ENCODE data around the gene TNRC6B. TPM values are rescaled to one million over a fixed set of nuclear protein-coding genes. Genes with fewer than 3 reads are reported as not detected.
"Not testable (repeated sequence)": the region's sequence is repeated elsewhere in the genome, so short reads cannot be mapped to it uniquely, and the experiment has no call there.

Gene TNRC6B
- total RNA-seq, 1 donor from 2014 or later, result 60.0 TPM

- no peak overlapping the region for H3K4me2 ChIP-seq
- no peaks in the 10 kb centered on the region for H3K4me1 Mint-ChIP-seq
- H3K4me1 ChIP-seq, result no peaks in the 10 kb centered on the region
- no peaks in the 10 kb centered on the region for H4K20me1 ChIP-seq (ENCODE audit: low read depth)
- no peaks in the 10 kb centered on the region for H3K36me3 ChIP-seq
- no peaks in the 10 kb centered on the region for H3K9me3 Mint-ChIP-seq
- H3K9ac ChIP-seq, result no peak overlapping the region
- no peak for DNase-seq (ENCODE audit: low spot score)
- no peak overlapping the region for H2AFZ ChIP-seq (replicated peaks)
- H3K27me3 Mint-ChIP-seq (ENCODE audit: insufficient read depth, low read depth), result no peaks in the 10 kb centered on the region
- TF ChIP-seq EZH2phosphoT487 (IDR thresholded peaks at IDR 0.05), result no peak
- no peak for TF ChIP-seq CTCF (IDR thresholded peaks at IDR 0.05)
- no peak for TF ChIP-seq EZH2 (IDR thresholded peaks at IDR 0.05)
- no peaks in the 10 kb centered on the region for H3F3A ChIP-seq (ENCODE audit: low read depth)
- no peaks in the 10 kb centered on the region for H3K9me3 ChIP-seq (ENCODE audit: low read depth)
- H3K27me3 ChIP-seq, result no peaks in the 10 kb centered on the region
- H3K4me3 Mint-ChIP-seq, result no peak overlapping the region
- no peak overlapping the region for H3K27ac ChIP-seq
- H3K27ac Mint-ChIP-seq, result no peak overlapping the region
- peaks cover 2% of the 10 kb centered on the region for H3K36me3 Mint-ChIP-seq
- no peaks in the 10 kb centered on the region for H3K79me2 ChIP-seq (ENCODE audit: low read depth)
- H3K4me3 ChIP-seq, result no peak overlapping the region
These were observed 24.0 kb upstream of the TNRC6B start for GRCh38 chr22:40153705-40154104.

GRCh38 chr22:40156001-40156516 lies 21.7 kb upstream of the TNRC6B start:
- Histone ChIP-seq H3K27me3 (no peaks in the 10 kb centered on the region), H3K79me2 (ENCODE audit: low read depth) (no peaks in the 10 kb centered on the region), H3F3A (ENCODE audit: low read depth) (no peaks in the 10 kb centered on the region), H2AFZ (replicated peaks) (no peak overlapping the region), H3K9ac (no peak overlapping the region), H3K4me2 (no peak overlapping the region), H3K36me3 (no peaks in the 10 kb centered on the region), H3K9me3 (ENCODE audit: low read depth) (no peaks in the 10 kb centered on the region), H3K4me1 (no peaks in the 10 kb centered on the region), H3K4me3 (no peak overlapping the region), H3K27ac (no peak overlapping the region), H4K20me1 (ENCODE audit: low read depth) (no peaks in the 10 kb centered on the region)
- Mint-ChIP-seq H3K4me1 (no peaks in the 10 kb centered on the region), H3K9me3 (no peaks in the 10 kb centered on the region), H3K4me3 (no peak overlapping the region), H3K27ac (no peak overlapping the region), H3K36me3 (peaks cover 1% of the 10 kb centered on the region), H3K27me3 (ENCODE audit: insufficient read depth, low read depth) (peaks cover 2% of the 10 kb centered on the region)
- TF ChIP-seq EZH2phosphoT487 (IDR thresholded peaks at IDR 0.05) (no peak), CTCF (IDR thresholded peaks at IDR 0.05) (no peak), EZH2 (IDR thresholded peaks at IDR 0.05) (no peak)
- DNase-seq (ENCODE audit: low spot score), result no peak

- H3K27me3 Mint-ChIP-seq (ENCODE audit: insufficient read depth, low read depth); H3K9me3 ChIP-seq (ENCODE audit: low read depth); H3K27ac ChIP-seq; H3K4me1 Mint-ChIP-seq; DNase-seq (ENCODE audit: low spot score); H3F3A ChIP-seq (ENCODE audit: low read depth); H3K27ac Mint-ChIP-seq; H3K4me1 ChIP-seq; H3K4me3 Mint-ChIP-seq; H3K4me3 ChIP-seq; H3K36me3 ChIP-seq; H2AFZ ChIP-seq (replicated peaks); H3K36me3 Mint-ChIP-seq; H3K4me2 ChIP-seq; H3K9ac ChIP-seq; H3K27me3 ChIP-seq; H3K79me2 ChIP-seq (ENCODE audit: low read depth); H3K9me3 Mint-ChIP-seq; H4K20me1 ChIP-seq (ENCODE audit: low read depth): not testable (repeated sequence)
These were observed 21.0 kb upstream of the TNRC6B start for GRCh38 chr22:40156682-40157081.

- no peaks in the 10 kb centered on the region for H3K79me2 ChIP-seq (ENCODE audit: low read depth)
- H3K4me1 ChIP-seq, result no peaks in the 10 kb centered on the region
- Mint-ChIP-seq H3K27me3 (ENCODE audit: insufficient read depth, low read depth) (peaks cover 2% of the 10 kb centered on the region), H3K36me3 (peaks cover 1% of the 10 kb centered on the region), H3K9me3 (no peaks in the 10 kb centered on the region), H3K4me1 (no peaks in the 10 kb centered on the region), H3K27ac (no peak overlapping the region), H3K4me3 (no peak overlapping the region)
- no peak overlapping the region for H3K4me2 ChIP-seq
- H3F3A ChIP-seq (ENCODE audit: low read depth), result no peaks in the 10 kb centered on the region
- no peaks in the 10 kb centered on the region for H4K20me1 ChIP-seq (ENCODE audit: low read depth)
- H3K27ac ChIP-seq, result no peak overlapping the region
- no peak overlapping the region for H3K9ac ChIP-seq
- DNase-seq (ENCODE audit: low spot score), result no peak
- TF ChIP-seq CTCF (IDR thresholded peaks at IDR 0.05) (no peak), EZH2phosphoT487 (IDR thresholded peaks at IDR 0.05) (no peak), EZH2 (IDR thresholded peaks at IDR 0.05) (no peak)
- no peak overlapping the region for H3K4me3 ChIP-seq
- no peaks in the 10 kb centered on the region for H3K9me3 ChIP-seq (ENCODE audit: low read depth)
- no peaks in the 10 kb centered on the region for H3K36me3 ChIP-seq
- no peak overlapping the region for H2AFZ ChIP-seq (replicated peaks)
- no peaks in the 10 kb centered on the region for H3K27me3 ChIP-seq
These were observed 20.3 kb upstream of the TNRC6B start for GRCh38 chr22:40157330-40157945.

Data from neural progenitor cell (in vitro differentiated cells).